GM18951 (cell line): ENCODE results near the gene ARID1B.
"Not testable (repeated sequence)": the region's sequence is repeated elsewhere in the genome, so short reads cannot be mapped to it uniquely, and the experiment has no call there.

Experiments
- POLR2A ChIP-seq: IDR thresholded peaks from 4 replicates; pipeline ENCODE4 v1.6.1; 2011; ENCODE audit warnings: mild to moderate bottlenecking; ENCODE audit not compliant: insufficient read length, insufficient read depth; ENCODE audit errors: extremely low read depth
- in situ Hi-C: fragments of 300-500 bp; cut with MboI; formaldehyde crosslinking; loops from one replicate; pipeline ENCODE4 v1.12.0; 2022; ENCODE audit warnings: low sequenced_read_pairs, mixed read lengths, inconsistent platforms; ENCODE audit not compliant: unreplicated experiment

The ARID1B gene

GRCh38 chr6:156933201-156934068 is 156.3 kb downstream of the ARID1B start:
- TF ChIP-seq POLR2A = no peak
- in situ Hi-C loops = no loop called here

- no peak for TF ChIP-seq POLR2A
- in situ Hi-C loops = no loop called here
Measured at GRCh38 chr6:156934069-156934460, 156.9 kb downstream of the ARID1B start.

- TF ChIP-seq POLR2A = no peak
- in situ Hi-C loops = no loop called here
Measured at GRCh38 chr6:156935000-156935399, 157.8 kb downstream of the ARID1B start.

GRCh38 chr6:156938143-156938542 is 161.0 kb downstream of the ARID1B start:
- TF ChIP-seq POLR2A = no peak
- in situ Hi-C loops = no loop called here

GRCh38 chr6:156940221-156940620 is 163.0 kb downstream of the ARID1B start:
- TF ChIP-seq POLR2A = no peak
- in situ Hi-C loops = no loop called here

GRCh38 chr6:156942266-156942665 is 165.1 kb downstream of the ARID1B start:
- in situ Hi-C loops = no loop called here
- no peak for TF ChIP-seq POLR2A

GRCh38 chr6:156943166-156943565 is 166.0 kb downstream of the ARID1B start:
- no peak for TF ChIP-seq POLR2A
- in situ Hi-C loops = no loop called here

GRCh38 chr6:156943816-156944215 is 166.6 kb downstream of the ARID1B start:
- in situ Hi-C loops = no loop called here
- TF ChIP-seq POLR2A = no peak

GRCh38 chr6:156944412-156944811 is 167.2 kb downstream of the ARID1B start:
- no peak for TF ChIP-seq POLR2A
- in situ Hi-C loops = no loop called here

GRCh38 chr6:156945789-156946172 is 168.6 kb downstream of the ARID1B start:
- in situ Hi-C loops = not testable (repeated sequence)

GRCh38 chr6:156946370-156946936 is 169.3 kb downstream of the ARID1B start:
- in situ Hi-C loops = no loop called here

GRCh38 chr6:156948277-156948676 is 171.1 kb downstream of the ARID1B start:
- no peak for TF ChIP-seq POLR2A
- in situ Hi-C loops = no loop called here

More at GRCh38 chr6:156946370-156946936, 169.3 kb downstream of the ARID1B start:
- TF ChIP-seq POLR2A = no peak

- TF ChIP-seq POLR2A = no peak
- in situ Hi-C loops = no loop called here
Measured at GRCh38 chr6:156948807-156949206, 171.6 kb downstream of the ARID1B start.

GRCh38 chr6:156949376-156949775 is 172.2 kb downstream of the ARID1B start:
- no peak for TF ChIP-seq POLR2A
- in situ Hi-C loops = no loop called here
